Neuronal stem cell (in vitro differentiated cells): Measurements from ENCODE around the gene LMLN.

ENCODE experiments used
- DNase-seq: peaks from one replicate; pipeline ENCODE4 v3.0.0-alpha.2; 2013; ENCODE audit warnings: low spot score
- H2AFZ ChIP-seq: one replicate; pipeline ENCODE4 v1.6.1; 2013; ENCODE audit warnings: mild to moderate bottlenecking, low read length, inconsistent platforms
- H2AK5ac ChIP-seq: 2 replicates; pipeline ENCODE4 v1.6.1; 2013; ENCODE audit warnings: low read depth, mild to moderate bottlenecking, inconsistent platforms, low read length, moderate library complexity, mixed read lengths
- H2BK120ac ChIP-seq: 2 replicates; pipeline ENCODE4 v1.6.1; 2013; ENCODE audit warnings: low read depth, mild to moderate bottlenecking, inconsistent platforms, low read length, moderate library complexity, mixed read lengths
- H2BK12ac ChIP-seq: one replicate; pipeline ENCODE4 v1.6.1; 2013; ENCODE audit warnings: low read length, inconsistent platforms
- H2BK15ac ChIP-seq: 2 replicates; pipeline ENCODE4 v1.6.1; 2013; ENCODE audit warnings: mild to moderate bottlenecking, low read length, inconsistent platforms, mixed read lengths
- H2BK5ac ChIP-seq: one replicate; pipeline ENCODE4 v1.6.1; 2013; ENCODE audit warnings: inconsistent platforms, mild to moderate bottlenecking, low read length, moderate library complexity
- H3K14ac ChIP-seq: one replicate; pipeline ENCODE4 v1.6.1; 2013; ENCODE audit warnings: low read length, inconsistent platforms
- H3K18ac ChIP-seq: 2 replicates; pipeline ENCODE4 v1.6.1; 2013; ENCODE audit warnings: low read length, inconsistent platforms
- H3K23ac ChIP-seq: 2 replicates; pipeline ENCODE4 v1.6.1; 2013; ENCODE audit warnings: low read depth, mild to moderate bottlenecking, mixed read lengths, low read length, inconsistent platforms; ENCODE audit not compliant: poor library complexity
- H3K27ac ChIP-seq: replicated peaks from 3 replicates; pipeline ENCODE4 v1.5.1; 2013; ENCODE audit warnings: low read length, inconsistent platforms
- H3K27me3 ChIP-seq, 3 experiments: 2 replicates each; pipeline ENCODE4 v1.6.1; 2013; ENCODE audit warnings: low read length in 3 of 3, mild to moderate bottlenecking in 2 of 3, inconsistent platforms in 1 of 3, low read depth in 1 of 3, mixed read lengths in 1 of 3, moderate library complexity in 1 of 3; ENCODE audit not compliant: control insufficient read depth in 3 of 3, insufficient read depth in 3 of 3
- H3K36me3 ChIP-seq, 2 donors: replicated peaks in 1 of 2; 2 replicates each; pipeline ENCODE4 v1.6.1; 2013; ENCODE audit warnings: low read length in 2 of 2; ENCODE audit not compliant: control insufficient read depth in 2 of 2, insufficient read depth in 2 of 2
- H3K4ac ChIP-seq: 2 replicates; pipeline ENCODE4 v1.6.1; 2013; ENCODE audit warnings: inconsistent platforms, mild to moderate bottlenecking, low read length, moderate library complexity
- H3K4me1 ChIP-seq, 2 donors: 1 replicate in 1 of 2; 2 replicates in 1 of 2; pipeline ENCODE4 v1.6.1; 2013; ENCODE audit warnings: low read length in 2 of 2, low read depth in 1 of 2; ENCODE audit not compliant: control insufficient read depth in 2 of 2, insufficient read depth in 1 of 2
- H3K4me2 ChIP-seq: one replicate; pipeline ENCODE4 v1.6.1; 2013; ENCODE audit warnings: mild to moderate bottlenecking, low read length, inconsistent platforms; ENCODE audit not compliant: insufficient read depth, poor library complexity, severe bottlenecking
- H3K4me3 ChIP-seq, 2 donors: 2 replicates each; pipeline ENCODE4 v1.5.1; 2013; ENCODE audit warnings: low read length in 2 of 2, mild to moderate bottlenecking in 2 of 2, inconsistent platforms in 1 of 2, moderate library complexity in 1 of 2
- H3K79me1 ChIP-seq: one replicate; pipeline ENCODE4 v1.6.1; 2013; ENCODE audit warnings: low read depth, mild to moderate bottlenecking, inconsistent platforms, low read length, moderate library complexity
- H3K9ac ChIP-seq: one replicate; pipeline ENCODE4 v1.6.1; 2013; ENCODE audit warnings: mild to moderate bottlenecking, low read depth, low read length, inconsistent platforms; ENCODE audit not compliant: poor library complexity
- H3K9me3 ChIP-seq, 2 donors: replicated peaks in 1 of 2; 2 replicates each; pipeline versions ENCODE3 to v1.6.1; 2013; ENCODE audit warnings: low read length in 2 of 2, mild to moderate bottlenecking in 2 of 2, inconsistent platforms in 1 of 2, low read depth in 1 of 2, mixed read lengths in 1 of 2, moderate library complexity in 1 of 2; ENCODE audit not compliant: control insufficient read depth in 2 of 2, insufficient read depth in 1 of 2
- H4K8ac ChIP-seq: one replicate; pipeline ENCODE4 v1.6.1; 2013; ENCODE audit warnings: low read depth, mild to moderate bottlenecking, inconsistent platforms, low read length, moderate library complexity
- H4K91ac ChIP-seq: one replicate; pipeline ENCODE4 v1.6.1; 2013; ENCODE audit warnings: low read length, low read depth, mild to moderate bottlenecking, inconsistent platforms; ENCODE audit not compliant: poor library complexity
- WGBS, 2 donors: extraction: QIAGEN DNeasy Blood & Tissue Kit; methylation state at CpG; one replicate each; pipeline ENCODE4 v1.1.7; 2013; ENCODE audit warnings: missing lambda C conversion rate in 2 of 2, mixed read lengths in 1 of 2; ENCODE audit not compliant: insufficient read length in 2 of 2, insufficient replicate concordance in 1 of 2; ENCODE audit errors: extremely low coverage in 2 of 2; 5-methylcytosine and 5-hydroxymethylcytosine counted together

Gene LMLN

GRCh38 chr3:197940745-197941384 is 19.2 kb upstream of the LMLN start:
- H3K14ac ChIP-seq, result no peak overlapping the region
- no CpG with 5 or more reads among the region's 1 CpG for WGBS, 2 donors
- no peak overlapping the region for H2AFZ ChIP-seq
- no peak overlapping the region for H3K4ac ChIP-seq
- H3K27ac ChIP-seq, result no peak overlapping the region
- no peaks in the 10 kb centered on the region for H3K79me1 ChIP-seq
- peaks cover 1 to 3% of the 10 kb centered on the region in 2 donors for H3K36me3 ChIP-seq
- no peak overlapping the region for H3K4me3 ChIP-seq
- H3K18ac ChIP-seq, result no peak overlapping the region
- no peaks in the 10 kb centered on the region for H3K27me3 ChIP-seq
- H4K91ac ChIP-seq, result no peak overlapping the region
- H3K4me1 ChIP-seq, result no peaks in the 10 kb centered on the region
- no peak overlapping the region for H2BK5ac ChIP-seq
- no peak for DNase-seq
- no peak overlapping the region for H2BK15ac ChIP-seq
- no peaks in the 10 kb centered on the region for H3K9me3 ChIP-seq
- no peak overlapping the region for H3K9ac ChIP-seq
- H4K8ac ChIP-seq, result no peak overlapping the region
- no peak overlapping the region for H2BK12ac ChIP-seq
- no peak overlapping the region for H2AK5ac ChIP-seq
- H3K23ac ChIP-seq, result no peak overlapping the region
- H2BK120ac ChIP-seq, result no peak overlapping the region
- H3K4me2 ChIP-seq, result no peak overlapping the region

DNA sequence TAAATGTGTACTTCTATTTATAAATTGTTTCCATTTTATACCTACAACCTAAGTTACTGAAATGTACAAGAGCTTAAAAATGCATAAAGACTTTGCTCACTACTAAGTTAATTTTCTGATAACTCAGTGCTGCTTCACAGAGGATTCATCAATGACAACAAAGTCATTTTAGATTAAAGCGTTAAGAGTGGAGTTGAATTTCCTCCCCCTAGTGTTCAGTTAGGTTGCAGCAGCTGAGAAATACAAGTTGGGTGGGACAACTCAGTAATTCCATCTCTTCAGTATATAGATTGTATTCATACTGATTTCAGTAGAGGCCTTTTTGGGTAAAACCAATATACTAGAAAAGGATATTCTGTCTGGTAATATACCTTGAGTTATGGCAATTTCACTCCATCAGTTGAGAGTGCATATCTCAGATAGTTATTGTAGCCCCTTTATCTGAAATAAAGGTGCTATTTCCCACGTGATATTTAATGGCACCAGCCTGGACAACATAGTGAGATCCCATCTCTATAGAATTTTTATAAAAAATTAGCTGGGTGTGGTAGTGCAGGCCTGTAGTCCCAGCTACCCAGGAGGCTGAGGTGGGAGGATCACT is 17.0 kb upstream of the LMLN start:
- Histone ChIP-seq H3K23ac (no peak overlapping the region), H3K4me2 (no peak overlapping the region), H2BK12ac (no peak overlapping the region), H3K14ac (no peak overlapping the region), H2AK5ac (no peak overlapping the region), H2AFZ (no peak overlapping the region), H3K18ac (no peak overlapping the region), H2BK15ac (no peak overlapping the region), H3K9me3 (no peaks in the 10 kb centered on the region), H3K9ac (no peak overlapping the region), H3K4ac (no peak overlapping the region), H2BK120ac (no peak overlapping the region), H4K91ac (no peak overlapping the region), H3K27ac (no peak overlapping the region), H3K4me1 (no peaks in the 10 kb centered on the region), H3K4me3 (no peak overlapping the region), H3K27me3 (no peaks in the 10 kb centered on the region), H2BK5ac (no peak overlapping the region), H3K36me3 (peaks cover 1 to 3% of the 10 kb centered on the region in 2 donors), H4K8ac (no peak overlapping the region), H3K79me1 (no peaks in the 10 kb centered on the region)
- no peak for DNase-seq
- no CpG with 5 or more reads among the region's 2 CpGs for WGBS, 2 donors

GRCh38 chr3:197949191-197949777 is 10.7 kb upstream of the LMLN start:
- no peak overlapping the region for H2BK15ac ChIP-seq
- no peaks in the 10 kb centered on the region for H3K27me3 ChIP-seq
- H2BK5ac ChIP-seq, result no peak overlapping the region
- peaks cover 20 to 36% of the 10 kb centered on the region in 2 donors for H3K36me3 ChIP-seq
- no peak overlapping the region for H3K4ac ChIP-seq
- no peak overlapping the region for H4K91ac ChIP-seq
- H2AK5ac ChIP-seq, result no peak overlapping the region
- peak overlapping the region; percentile 68 for H3K4me3 ChIP-seq
- peak overlapping the region; percentile 73 for H2AFZ ChIP-seq
- H3K14ac ChIP-seq, result no peak overlapping the region
- H2BK120ac ChIP-seq, result no peak overlapping the region
- H3K4me2 ChIP-seq, result peak overlapping the region; percentile 38
- H2BK12ac ChIP-seq, result no peak overlapping the region
- no peak overlapping the region for H3K18ac ChIP-seq
- peaks cover 2% of the 10 kb centered on the region for H3K79me1 ChIP-seq
- H3K23ac ChIP-seq, result no peak overlapping the region
- no peak overlapping the region for H4K8ac ChIP-seq
- H3K9ac ChIP-seq, result no peak overlapping the region
- H3K9me3 ChIP-seq, result no peaks in the 10 kb centered on the region
- no CpG with 5 or more reads among the region's 17 CpGs for WGBS, 2 donors
- DNase-seq, result no peak
- H3K27ac ChIP-seq, result no peak overlapping the region
- H3K4me1 ChIP-seq, result peaks cover 1 to 9% of the 10 kb centered on the region in 2 donors
